ENCODE data around the gene MLC1. TPM values are rescaled to one million over a fixed set of nuclear protein-coding genes. Genes with fewer than 3 reads are reported as not detected.
A peak's percentile ranks its signal among the peaks of the same experiment; 100 is the strongest.

Gene MLC1
- 0.05 TPM for total RNA-seq
- long read RNA-seq, partial matches to known transcripts = 0 of 1 reads
- long read RNA-seq, other reads (novel, unspliced or antisense) = 0 of 1 reads

DNA sequence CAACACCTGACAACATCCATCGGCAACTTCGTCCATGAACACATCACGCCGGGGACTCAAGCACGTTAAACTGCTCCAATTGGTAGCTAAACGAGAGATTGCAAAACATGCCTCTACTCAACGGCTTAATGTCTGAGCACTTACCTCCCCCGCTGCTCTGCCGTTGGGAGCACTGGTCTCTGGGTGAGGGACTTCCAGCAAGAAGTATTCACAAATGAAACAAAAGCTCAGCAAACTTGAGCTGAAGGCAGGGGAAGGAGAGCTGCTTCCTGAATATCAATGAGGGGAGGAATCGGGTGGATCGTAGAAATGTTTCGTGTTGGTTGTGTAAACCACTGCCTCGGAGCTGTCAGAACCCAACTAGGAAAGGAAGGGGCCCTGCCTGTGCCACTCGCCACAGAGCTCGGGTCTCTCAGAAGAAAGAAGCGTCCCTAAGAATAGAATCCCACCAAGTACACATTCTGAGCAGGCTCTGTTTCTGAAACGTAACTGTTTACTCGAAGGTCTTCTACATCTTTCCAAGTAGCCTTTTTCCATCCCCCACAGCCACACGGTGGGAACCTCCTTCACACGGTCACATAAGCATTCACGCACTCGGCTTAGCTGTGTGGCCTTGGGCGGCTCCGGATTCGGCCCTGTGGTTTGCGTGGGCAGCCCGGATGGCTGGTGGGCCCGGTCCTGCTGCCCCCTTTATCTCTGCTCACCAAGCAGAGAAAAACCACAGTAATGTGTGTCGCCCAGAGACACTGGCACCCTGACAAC lies at the start of gene MLC1:
TSS of gene MLC1 (minus strand) at position 216 of the 762 bp plus-strand sequence. CDS start 524 bp downstream, outside the sequence.
- peak; percentile 8 for ATAC-seq
- intact Hi-C loops (cut with DNase I) = no loop called here
- no peak for DNase-seq (ENCODE audit: missing footprints)

DNA sequence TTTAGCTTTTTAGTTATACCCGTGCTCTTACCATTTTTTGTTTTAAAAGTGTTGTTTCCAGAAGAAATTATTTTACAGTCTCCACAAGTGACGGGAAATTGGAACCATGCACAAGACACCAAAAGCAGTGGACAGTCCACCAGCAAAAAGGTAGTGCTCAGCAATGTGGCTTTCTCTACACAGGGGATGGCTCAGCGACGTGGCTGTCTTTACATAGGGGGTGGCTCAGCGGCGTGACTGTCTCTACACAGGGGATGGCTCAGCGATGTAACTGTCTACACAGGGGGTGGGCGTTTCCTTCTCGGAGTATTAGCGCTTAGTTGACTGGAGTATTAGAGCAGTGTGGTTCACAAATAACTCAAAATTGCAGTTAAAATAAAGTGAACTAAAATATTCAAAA lies 49.3 kb upstream of the MLC1 start:
- ATAC-seq (no peak), DNase-seq (ENCODE audit: missing footprints) (no peak)
- intact Hi-C loops (cut with DNase I) = no loop called here

DNA sequence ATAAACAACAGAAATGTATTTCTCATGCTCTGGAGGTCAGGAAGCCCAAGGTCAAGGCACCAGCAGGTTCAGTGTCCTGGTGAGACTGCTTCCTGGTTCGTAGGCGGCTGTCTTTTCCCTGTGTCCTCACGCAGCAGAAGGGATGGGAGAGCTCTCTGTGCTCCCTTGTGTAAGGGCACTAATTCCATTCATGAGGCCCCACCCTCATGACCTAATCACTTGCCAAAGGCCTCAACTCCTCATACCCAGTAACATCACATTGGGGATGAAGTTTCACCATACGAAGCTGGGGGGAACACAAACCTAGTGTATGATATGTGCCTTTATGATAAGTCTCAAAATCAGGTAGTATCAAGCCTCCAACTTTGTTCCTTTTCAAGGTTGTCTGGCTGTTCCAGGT lies 46.7 kb upstream of the MLC1 start:
- DNase-seq (ENCODE audit: missing footprints) (no peak), ATAC-seq (no peak)
- intact Hi-C loops (cut with DNase I) = no loop called here

DNA sequence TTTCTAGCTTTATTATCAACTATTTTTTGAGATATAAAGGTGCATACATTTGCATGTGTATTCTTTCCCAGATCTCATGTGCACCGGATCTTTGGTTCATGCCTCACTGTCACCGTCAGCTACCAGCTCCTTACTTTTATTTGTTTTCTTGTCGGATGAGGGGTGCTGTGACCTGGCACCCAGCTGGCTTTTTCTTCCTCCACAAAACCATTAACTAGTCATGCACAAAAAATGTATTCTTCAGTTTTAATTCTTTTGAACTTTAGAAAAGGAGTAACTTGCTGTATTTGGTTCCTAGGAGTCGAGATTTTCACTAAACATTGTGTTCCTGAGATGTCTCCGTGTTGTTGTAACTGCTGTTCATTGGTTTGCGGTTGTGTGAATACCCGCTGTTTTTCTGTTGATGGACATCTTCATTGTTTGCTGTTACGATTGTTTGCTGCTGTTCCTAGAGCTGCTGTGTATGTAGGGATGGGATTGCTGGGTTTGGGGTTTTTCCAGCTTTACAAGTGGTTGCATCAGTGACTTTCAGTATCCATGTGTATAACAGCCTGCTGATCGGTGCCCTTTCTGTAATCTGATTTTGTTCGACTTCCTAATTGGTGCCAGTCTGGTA lies 44.0 kb upstream of the MLC1 start:
- intact Hi-C loops (cut with DNase I) = no loop called here
- no peak for DNase-seq (ENCODE audit: missing footprints)
- no peak for ATAC-seq

DNA sequence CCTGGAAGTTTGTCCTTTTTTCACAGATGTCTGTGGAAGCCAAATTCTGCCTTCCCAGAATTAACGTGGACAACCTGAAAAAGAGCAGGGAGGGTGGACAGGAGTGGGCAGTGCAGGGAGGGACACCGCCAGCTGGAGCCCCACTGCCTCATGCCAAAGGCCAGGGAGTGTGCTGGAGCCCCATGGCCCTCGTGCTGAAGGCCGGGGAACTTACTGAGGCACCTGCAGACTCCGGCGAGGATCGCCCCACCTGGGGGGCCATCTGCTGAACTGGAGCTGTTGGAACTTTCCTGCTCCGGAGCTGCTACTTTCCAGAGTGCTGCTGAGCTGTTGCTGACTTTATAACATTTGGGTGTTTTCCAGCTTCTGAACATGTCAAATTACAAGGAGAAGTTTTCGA lies 39.8 kb upstream of the MLC1 start:
- DNase-seq (ENCODE audit: missing footprints) (no peak), ATAC-seq (no peak)
- intact Hi-C loops (cut with DNase I) = no loop called here

DNA sequence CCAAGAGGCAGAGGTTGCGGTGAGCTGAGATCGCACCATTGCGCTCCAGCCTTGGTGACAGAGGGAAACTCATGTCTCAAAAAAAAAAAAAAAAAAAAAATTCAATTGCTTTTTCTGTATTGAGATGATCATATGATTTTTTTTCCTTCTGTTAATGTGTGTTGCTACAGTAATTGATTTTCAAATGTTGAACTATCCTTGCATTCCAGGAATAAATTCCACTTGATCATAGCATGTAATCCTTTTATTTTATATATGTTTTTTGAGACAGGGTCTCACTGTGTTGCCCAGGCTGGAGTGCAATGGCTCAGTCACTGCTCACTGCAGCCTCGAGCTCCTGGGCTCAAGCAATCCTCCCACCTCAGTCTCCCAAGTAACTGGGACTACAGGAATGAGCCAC lies 37.9 kb upstream of the MLC1 start:
- ATAC-seq (no peak), DNase-seq (ENCODE audit: missing footprints) (no peak)
- intact Hi-C loops (cut with DNase I) = no loop called here

DNA sequence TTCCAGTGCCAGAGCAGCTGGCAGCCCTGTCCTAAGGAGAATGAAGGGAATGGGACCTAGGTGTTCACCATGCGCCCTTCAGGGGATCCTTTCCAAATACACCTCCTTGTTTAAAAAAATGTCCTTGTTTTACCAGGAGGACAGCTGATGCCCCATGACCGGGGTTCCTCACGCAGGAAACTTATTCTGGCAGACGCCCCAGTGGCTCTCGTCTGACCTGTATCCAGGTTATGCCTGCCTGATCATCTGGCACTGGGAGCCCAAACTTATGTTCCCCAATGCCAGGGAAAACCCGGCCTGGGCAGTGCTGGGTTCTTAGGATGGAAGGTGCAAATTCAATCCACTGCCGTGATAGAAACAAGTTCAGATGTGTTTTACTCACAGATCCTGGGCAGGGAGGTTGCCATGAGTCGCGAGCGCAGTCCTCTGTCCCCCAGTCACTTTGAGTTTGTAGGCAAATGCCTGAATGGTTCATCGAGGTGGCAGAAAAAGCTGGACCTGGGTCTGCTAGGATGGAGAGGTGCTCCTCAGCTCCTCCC lies 36.0 kb upstream of the MLC1 start:
- DNase-seq (ENCODE audit: missing footprints) = no peak
- no peak for ATAC-seq
- intact Hi-C loops (cut with DNase I) = no loop called here

DNA sequence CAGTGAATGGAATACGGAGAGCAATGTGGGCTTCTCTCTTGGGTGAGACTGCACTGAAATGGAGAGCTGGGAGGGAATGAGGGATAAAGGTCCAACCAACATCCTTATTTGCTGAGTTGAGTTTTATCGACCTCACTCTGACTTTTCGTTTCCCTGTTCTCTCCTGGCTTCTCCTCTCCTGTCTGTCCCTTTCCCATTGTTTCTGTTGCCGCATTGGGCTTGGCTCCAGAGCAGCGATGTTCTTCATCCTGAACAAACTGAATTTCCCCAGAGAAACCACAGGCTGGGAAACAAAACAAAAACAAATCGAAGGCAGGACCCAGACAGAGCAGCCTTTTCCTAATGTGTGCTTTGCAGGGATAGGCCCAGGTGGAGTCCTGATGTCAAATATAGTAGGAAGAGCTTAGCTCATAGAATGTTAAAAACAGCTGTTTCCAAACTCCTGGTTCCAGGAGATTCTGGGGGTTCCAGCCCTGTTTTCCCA lies 34.6 kb upstream of the MLC1 start:
- DNase-seq (ENCODE audit: missing footprints) (no peak), ATAC-seq (no peak)
- intact Hi-C loops (cut with DNase I) = no loop called here

DNA sequence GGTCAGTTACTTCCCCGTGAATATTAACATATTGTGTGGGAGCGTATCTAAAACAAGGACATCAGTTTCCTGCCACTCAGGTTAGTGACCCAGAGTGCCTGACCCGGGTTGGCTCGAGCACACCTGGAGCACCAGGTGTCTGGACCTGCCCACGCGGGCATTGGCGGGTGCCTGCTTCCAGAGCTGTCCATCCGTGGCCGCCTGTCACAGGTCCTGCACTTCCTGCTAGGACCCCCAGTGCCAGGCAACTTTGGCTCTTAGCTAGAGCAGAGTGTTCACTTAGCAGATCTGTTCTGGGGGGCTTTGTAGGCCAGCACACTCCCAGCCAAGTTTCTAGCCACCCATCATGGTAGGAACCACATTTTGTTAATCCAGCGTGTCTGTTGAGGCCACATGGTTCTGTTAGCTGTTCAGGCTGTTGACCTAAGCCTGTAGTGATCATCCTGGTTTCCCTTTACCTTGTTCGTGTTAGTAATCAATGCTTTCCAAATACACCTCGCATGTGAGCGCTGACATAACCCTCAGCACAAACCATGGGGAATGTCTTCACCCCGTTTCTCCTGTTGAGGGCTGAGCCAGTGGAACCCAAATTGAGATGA lies 34.0 kb upstream of the MLC1 start:
- ATAC-seq = no peak
- no peak for DNase-seq (ENCODE audit: missing footprints)
- intact Hi-C loops (cut with DNase I) = no loop called here

DNA sequence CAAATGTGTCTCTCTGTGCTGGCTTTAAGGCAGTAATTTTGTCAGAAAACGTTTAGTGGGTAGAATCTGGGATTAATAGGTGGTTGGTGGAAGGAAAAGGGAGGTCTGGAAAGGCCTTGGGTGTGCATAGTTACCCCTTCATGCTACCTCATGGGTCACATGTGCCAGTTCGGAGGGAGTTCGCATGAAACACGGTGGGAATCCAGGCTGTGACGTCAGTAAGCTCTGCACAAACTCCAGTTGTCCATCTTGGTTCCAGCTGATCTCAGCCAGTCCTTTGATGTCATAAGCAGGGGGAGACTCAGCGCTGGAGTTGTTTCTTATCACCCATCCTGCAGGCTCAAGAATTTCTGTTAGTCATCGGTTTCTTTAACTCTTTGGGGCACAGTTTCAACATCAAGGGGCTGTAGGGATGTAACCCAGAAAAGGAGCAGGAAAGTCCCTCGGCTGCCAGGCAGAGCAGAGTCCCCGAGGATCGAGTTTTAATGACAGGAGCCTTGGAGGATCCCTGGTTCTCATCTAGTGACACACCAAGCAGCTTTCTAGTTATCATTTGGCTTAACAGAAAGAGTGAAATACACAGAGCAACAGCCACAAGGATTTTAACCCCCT lies 33.4 kb upstream of the MLC1 start:
- DNase-seq (ENCODE audit: missing footprints) = no peak
- intact Hi-C loops (cut with DNase I) = no loop called here
- ATAC-seq = no peak

DNA sequence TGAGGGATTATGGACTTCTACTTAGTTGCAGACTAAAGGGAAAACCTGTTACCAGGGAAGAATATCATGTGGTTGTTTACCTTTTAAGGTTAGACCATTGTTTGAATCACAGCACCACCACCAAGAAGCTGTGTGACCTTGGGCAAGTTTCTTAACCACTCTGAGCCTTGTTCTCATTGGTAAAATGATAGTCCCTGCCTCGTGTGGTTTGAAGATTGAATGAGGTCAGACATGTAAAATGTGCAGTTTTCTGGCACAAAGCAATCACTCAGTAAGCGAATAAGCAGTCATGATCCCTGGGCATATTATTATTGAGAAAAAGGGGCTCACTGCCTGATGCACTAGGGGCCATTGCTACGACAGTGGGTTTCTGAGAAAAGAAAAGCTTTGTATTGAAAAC lies 32.9 kb upstream of the MLC1 start:
- DNase-seq (ENCODE audit: missing footprints) (no peak), ATAC-seq (no peak)
- intact Hi-C loops (cut with DNase I) = no loop called here

DNA sequence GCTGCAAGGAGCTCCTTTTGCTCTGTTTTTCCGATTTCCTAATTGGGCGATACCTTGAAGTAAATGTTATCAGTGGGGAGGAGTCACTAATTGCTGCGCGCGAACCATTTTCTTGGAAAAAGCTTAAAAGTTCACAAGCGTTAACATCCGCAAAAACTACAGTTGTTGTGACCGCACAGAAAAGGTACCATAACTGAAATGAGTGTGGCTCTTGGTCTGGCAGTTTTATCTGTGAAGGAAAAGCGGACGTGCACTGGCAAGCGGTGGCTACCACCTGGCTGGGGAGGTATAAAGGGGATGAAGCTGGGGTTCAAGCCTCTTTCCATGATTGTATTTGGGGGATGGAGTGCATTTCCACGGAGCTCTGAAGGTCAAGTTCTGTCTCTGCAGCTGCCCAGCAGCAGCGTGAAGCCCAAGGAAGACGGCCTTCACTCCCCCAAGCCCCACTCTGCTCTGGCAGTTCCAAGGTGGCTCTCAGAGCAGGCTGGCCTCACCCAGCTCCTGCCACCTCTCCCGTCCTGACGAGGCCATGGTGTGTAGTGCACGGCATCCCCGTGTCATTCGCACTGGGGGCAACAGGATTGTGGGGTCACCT lies 32.0 kb upstream of the MLC1 start:
- ATAC-seq (no peak), DNase-seq (ENCODE audit: missing footprints) (no peak)
- intact Hi-C loops (cut with DNase I) = no loop called here

DNA sequence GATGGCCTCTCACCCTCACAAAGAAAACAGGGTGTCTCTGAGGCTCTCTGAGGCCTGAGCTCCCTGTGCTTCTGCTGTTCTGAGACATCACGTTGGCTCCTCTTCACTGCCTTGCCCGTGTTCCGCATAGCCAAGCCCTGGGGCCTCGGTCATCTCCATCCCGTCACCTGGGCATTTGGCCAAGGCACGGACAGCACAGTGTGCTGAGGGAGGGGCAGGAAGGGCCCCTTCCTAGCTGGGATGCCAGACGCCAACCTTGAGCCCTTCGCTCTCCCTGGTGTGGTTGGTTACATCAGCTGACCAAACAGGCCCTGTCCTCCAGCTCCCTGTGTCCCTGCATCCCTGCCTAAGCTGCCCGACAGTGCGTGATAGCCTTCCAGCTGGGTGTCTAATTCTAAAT lies 30.5 kb upstream of the MLC1 start:
- intact Hi-C loops (cut with DNase I) = no loop called here
- ATAC-seq (no peak), DNase-seq (ENCODE audit: missing footprints) (no peak)

DNA sequence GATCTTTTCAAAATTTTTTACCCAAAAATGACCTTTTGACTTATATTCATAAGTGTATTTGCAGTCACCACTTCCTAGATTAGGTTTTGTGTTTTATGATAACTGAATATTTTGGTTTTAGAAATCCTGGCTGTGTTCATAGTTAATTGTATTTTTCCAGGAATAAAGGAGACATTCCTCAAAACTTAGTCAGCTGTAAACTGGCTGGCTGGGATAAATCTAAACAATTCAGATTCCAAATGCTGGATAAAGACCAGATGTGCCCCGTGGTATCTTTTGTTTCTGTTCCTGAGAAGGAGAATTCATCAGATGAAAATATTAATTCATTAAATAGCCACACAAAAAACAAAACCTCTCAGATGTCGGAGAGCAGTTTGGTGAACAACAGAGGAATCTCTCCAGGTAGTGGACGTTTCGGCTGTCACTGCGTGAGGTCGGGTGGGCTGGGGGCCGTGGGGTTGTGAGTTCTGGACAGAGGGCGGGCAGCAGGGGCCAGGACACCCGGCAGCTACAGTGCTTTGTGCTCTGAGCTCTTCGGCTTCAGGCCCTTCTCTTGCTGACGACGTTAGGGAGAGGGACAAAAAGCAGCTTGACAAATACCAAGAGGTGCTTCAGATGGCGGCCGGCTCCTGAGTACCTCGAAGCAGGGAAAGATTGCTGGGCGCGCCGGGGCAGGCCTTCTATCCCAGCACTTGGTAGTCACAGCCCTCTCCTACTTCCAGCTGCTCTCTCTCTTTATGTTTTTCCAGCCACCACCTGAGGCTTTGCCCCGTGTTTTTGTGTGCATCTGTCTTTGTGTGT lies 29.2 kb upstream of the MLC1 start:
- ATAC-seq (no peak), DNase-seq (ENCODE audit: missing footprints) (no peak)
- intact Hi-C loops (cut with DNase I) = no loop called here

DNA sequence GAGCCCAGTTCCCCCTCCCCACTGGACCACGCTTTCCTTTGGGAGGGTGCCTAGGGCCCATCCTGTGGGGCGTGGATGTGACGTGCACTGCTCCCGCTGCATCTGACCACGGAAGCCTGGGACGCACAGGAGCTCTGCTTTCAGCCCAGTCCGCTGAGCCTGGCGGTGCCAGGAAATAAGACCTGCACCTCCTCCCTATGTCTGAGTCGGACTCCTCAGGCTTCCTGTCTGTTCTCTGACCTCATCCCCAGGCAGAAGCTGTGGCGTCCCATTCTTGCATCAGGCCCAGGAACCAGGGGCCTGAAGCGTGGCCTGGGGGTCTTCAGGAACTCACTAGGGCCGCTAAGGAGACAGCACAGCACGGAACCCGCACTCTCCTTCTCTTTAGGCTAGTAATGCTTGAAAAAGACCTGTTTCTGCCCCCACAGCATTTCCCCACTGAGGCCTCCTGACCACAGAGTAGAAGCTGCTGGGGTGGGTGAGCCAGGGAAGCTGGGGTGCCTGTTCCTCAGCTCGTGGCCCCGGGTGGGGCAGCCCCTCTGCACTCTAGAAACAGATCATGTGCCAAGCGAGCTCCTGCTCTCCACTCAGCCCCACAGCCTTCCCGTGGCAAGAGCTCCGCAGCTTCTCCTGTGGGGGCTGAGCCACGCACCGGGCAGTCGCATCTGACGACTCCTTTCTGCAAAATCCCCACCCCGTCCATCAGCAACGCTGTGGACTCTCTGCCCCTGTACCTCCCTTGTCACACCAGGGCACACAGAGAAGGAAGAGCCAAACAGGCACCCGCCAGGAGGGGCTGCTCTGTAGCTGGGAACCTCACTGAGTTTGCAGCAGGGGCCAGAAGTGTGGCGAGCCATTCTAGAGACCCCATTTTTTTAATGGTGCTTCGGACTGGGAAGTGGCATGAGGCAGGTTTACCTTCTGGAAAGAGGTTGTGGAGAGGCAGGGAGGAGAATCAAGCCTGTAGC lies 27.2 kb upstream of the MLC1 start:
- intact Hi-C loops (cut with DNase I) = no loop called here
- ATAC-seq = peak; percentile 13
- DNase-seq (ENCODE audit: missing footprints) = no peak

DNA sequence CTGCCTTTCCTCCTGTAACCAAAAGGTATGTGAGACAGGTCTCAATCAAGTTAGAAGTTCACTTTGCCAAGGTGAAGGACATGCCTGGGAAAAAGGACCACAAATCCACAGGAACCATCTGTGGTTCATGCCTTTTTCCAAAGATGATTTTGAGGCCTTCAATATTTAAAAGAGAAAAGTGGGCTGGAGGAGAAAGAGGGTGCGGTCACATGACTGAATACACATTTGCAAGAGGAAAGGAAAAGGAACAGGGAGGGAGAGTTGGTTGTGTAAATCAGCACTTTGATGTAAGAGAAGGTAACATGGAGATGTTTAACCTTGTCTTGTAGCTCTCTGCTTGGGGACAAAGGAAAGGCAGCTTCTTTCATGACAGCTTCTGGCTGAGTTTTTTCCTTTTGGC lies 25.8 kb upstream of the MLC1 start:
- DNase-seq (ENCODE audit: missing footprints) = no peak
- intact Hi-C loops (cut with DNase I) = no loop called here
- ATAC-seq = no peak

DNA sequence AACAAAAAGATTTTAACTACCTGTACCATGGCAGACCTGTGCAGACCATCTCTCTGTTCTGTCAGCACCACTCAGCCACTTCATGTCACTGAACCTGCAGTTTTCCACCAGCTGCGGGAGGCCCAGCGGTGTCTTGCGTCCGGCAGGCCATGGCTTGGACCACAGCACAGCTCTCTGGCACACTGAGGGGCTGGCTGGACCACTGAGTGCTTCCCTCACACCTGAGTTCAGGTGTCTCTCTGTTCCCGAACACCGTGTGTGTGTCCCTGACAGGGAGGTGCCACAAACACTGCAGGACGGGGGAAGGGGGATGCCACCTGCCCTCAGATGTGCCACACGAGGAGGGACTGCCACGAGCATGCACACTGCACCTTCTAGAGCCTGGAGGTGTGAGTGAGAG lies 22.3 kb upstream of the MLC1 start:
- no peak for ATAC-seq
- intact Hi-C loops (cut with DNase I) = no loop called here
- no peak for DNase-seq (ENCODE audit: missing footprints)

Data from Right ventricle myocardium inferior (tissue), 1 donor.